NCI-H2107 (cell line): ENCODE results near the gene C2CD3.
A peak's percentile ranks its signal among the peaks of the same experiment; 100 is the strongest.
"Not testable (repeated sequence)": the region's sequence is repeated elsewhere in the genome, so short reads cannot be mapped to it uniquely, and the experiment has no call there.

Experiments used
- DNase-seq: peaks from one replicate; lab custom pipeline; 2025; lab: John Stamatoyannopoulos, UW

The C2CD3 gene

GRCh38 chr11:74157169-74157568 is 13.6 kb downstream of the C2CD3 start:
- peak; percentile 23 for DNase-seq

DNA sequence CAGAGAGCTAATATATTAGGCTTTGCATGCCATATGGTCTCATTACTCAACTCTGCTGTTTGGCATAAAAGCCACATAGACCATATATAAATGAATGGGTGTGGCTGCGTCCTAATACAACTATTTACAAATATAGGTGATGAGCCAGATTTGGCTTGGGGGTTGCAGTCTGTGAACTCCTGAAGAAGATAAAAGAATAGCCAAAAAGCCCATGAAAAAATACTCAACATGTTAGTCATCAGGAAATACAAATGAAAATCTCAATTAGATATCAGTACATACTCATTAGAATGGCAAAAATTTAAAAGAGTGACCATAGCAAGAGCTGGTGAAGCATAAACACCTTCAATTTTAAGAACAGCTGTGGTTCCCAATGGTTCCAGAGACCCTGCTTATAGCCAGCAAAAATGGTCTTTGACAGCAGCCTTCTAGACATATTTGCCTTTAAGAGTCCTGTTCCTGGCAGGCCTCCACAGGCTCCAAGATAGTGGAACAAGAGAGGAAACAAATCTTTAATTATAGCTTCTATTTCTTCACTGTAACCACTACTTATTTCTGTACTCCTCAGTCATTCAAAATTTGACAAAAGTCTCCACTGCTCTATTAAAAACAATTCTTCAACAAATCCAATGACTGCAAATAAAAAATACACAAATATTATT is 16.1 kb downstream of the C2CD3 start:
- no peak for DNase-seq

GRCh38 chr11:74153224-74153623 is 17.6 kb downstream of the C2CD3 start:
- no peak for DNase-seq

GRCh38 chr11:74147199-74147929 is 23.4 kb downstream of the C2CD3 start:
- DNase-seq = no peak

DNA sequence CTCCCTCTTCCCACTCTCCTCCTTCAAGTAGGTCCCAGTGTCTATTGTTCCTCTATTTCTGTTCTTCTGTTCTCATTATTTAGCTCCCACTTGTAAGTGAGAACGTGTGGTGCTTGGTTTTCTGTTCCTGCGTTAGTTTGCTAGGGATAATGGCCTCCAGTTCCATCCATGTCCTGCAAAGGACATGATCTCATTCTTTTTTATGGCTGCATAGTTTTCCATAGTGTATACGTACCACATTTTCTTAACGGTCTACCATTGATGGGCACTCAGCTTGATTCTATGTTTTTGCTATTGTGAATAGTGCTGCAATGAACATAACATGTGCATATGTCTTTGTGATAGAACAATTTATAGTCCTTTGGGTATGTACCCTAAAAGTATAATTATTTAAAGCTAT is 26.2 kb downstream of the C2CD3 start:
- no peak for DNase-seq

DNA sequence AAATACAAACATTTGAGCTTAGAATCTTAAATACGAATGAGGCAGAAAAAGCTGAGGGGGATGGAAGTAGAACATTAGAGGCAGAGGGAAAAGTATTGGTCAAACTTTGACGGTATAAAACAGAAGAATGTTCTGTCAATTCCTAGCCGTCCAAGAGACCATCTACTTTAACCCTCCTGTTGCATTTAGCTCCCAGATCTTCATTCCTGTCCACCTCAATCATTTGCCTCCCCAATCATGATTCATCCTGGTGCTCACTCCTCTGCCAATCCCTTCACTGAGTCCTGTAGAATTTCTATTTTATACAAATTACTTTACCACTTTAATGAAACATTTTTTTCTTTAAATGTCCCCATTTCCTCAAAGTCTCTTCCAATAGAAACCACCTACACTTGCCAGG is 28.2 kb downstream of the C2CD3 start:
- DNase-seq = no peak

GRCh38 chr11:74141908-74142307 is 28.9 kb downstream of the C2CD3 start:
- DNase-seq = no peak

GRCh38 chr11:74141241-74141695 is 29.5 kb downstream of the C2CD3 start:
- DNase-seq = no peak

GRCh38 chr11:74139919-74140431 is 30.8 kb downstream of the C2CD3 start:
- not testable (repeated sequence) for DNase-seq

GRCh38 chr11:74139151-74139918 is 31.5 kb downstream of the C2CD3 start:
- DNase-seq = no peak

GRCh38 chr11:74138572-74138971 is 32.2 kb downstream of the C2CD3 start:
- no peak for DNase-seq

DNA sequence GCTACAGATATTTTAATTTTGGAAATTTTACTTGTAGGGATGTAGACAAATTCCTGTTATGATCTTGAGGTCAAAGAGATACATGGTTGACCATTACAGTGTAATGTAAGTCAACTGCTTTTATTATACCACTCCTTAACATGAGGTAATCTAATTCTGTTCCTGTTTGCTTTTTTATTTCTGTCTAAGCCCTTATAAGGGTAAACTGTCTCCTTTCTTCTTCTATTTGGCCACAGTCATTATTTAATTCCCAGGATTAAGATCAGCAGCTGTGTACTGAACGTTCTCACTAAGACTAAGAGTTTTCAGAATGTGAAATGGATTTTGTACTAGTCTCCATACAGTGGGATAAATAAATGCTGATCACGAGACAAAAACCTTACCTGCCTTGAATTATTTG is 32.8 kb downstream of the C2CD3 start:
- no peak for DNase-seq

GRCh38 chr11:74135127-74135840 is 35.5 kb downstream of the C2CD3 start:
- DNase-seq = no peak

DNA sequence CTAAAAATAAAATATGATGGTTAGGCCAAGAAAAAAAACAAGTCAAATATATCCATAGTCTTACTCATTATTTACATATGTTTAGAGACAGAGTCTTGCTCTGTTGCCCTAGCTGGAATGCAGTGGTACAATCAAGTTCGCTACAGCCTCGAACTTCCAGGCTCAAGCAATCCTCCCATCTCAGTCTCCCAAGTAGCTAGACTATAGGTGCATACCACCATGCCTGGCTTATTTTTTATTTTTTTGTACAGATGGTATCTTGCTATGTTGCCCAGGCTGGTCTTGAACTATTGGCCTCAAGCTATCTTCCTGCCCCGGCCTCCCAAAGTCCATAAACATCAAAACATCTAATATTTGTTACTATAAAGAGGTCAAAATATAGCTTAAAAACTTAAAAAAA is 36.1 kb downstream of the C2CD3 start:
- no peak for DNase-seq

DNA sequence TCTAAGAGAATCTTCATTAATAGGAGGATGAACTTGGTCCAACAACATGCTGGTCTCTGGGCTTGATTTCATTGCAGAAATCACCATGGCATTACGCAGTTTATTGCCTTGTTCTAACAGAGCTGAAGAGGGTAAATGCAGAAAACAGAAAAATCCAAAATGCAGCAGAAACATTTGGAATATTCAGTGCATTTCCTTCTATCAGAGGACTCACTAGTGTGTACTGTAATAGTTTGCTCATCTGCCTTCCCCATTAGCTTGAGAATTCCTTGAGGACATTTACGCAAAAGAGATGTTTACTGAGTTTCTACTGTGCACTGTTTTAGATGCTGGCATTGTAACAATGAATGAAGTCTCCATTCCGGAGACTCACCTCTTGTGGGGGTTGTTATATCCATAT is 37.4 kb downstream of the C2CD3 start:
- DNase-seq = no peak

GRCh38 chr11:74132833-74133232 is 38.0 kb downstream of the C2CD3 start:
- DNase-seq = no peak

- not testable (repeated sequence) for DNase-seq
Observed at GRCh38 chr11:74129121-74129520, 41.7 kb downstream of the C2CD3 start.

DNA sequence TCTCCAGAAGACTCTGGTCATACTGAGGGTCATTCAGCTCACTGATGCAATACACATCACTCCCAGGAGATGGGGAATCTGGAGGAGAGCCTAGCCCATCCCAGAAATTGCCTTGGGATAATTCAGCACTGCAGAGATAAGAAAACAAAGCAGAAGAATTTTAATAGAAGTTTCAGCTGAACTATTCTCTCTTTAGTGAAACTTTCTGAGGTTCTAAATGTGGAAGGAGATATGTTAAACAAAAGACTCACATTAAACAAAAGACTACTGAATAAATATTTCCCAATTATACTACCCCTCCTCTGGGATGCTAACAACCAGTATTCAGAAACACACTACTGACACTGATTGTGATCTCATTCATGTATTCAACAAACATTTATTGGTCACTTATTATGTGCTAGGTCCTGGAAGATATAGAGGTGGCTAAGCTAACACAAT is 47.8 kb downstream of the C2CD3 start:
- no peak for DNase-seq

DNA sequence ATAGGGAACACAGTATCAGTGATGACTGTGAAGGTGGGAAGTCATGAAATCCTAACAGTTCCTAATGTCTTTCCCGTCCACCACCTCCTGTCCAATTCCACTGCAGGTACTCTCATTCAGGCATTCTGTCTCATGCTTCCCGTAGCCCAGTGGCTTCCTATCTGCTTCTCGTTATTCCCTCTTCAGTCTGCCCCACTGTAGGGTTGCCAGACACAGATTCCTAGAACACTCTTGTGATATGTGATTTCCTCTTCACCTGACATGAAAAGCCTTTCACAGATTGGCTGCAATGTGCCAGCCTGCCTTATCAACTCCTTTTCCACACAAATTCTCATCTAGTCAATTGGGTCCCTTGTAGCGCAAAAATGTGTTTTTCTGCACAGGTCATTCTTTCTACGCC is 49.0 kb downstream of the C2CD3 start:
- DNase-seq = no peak

DNA sequence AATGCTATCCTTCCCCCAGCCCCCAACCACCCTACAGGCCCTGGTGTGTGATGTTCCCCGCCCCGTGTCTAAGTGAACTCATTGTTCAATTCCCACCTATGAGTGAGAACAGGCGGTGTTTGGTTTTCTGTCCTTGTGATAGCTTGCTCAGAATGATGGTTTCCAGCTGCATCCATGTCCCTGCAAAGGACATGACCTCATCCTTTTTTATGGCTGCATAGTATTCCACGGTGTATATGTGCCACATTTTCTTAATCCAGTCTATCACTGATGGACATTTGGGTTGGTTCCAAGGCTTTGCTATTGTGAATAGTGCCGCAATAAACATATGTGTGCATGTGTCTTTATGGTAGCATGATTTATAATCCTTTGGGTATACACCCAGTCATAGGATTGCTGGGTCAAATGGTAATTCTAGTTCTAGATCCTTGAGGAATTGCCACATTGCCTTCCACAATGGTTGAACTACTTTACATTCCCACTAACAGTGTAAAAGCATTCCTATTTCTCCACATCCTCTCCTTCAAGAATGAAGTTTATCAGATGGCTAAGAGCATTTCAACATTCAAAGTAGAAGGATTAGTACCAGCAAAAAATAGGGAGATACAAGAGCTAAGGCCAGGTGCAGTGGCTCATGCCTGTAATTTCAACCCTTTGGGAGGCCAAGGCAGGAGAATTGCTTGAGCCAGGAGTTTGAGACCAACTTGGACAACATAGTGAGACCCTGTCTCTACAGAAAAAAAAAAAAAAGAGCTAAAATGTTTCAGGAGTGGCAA is 50.4 kb downstream of the C2CD3 start:
- DNase-seq = not testable (repeated sequence)

GRCh38 chr11:74116719-74117118 is 54.1 kb downstream of the C2CD3 start:
- no peak for DNase-seq
